Vagina (tissue), 2 donors: Measurements from ENCODE around the gene ALK.

ENCODE experiments used
- POLR2A ChIP-seq, 2 donors: fragments of 450-650 bp; IDR thresholded peaks; one replicate each; pipeline ENCODE4 v1.6.1; 2017; ENCODE audit warnings: antibody characterized with exemption in 2 of 2, mild to moderate bottlenecking in 2 of 2, moderate library complexity in 2 of 2
- POLR2AphosphoS5 ChIP-seq, 2 donors: sonication (generic); formaldehyde crosslinking; IDR thresholded peaks; one replicate each; pipeline ENCODE4 v1.9.0; 2017; ENCODE audit warnings: antibody characterized with exemption in 2 of 2, mild to moderate bottlenecking in 2 of 2, low read depth in 1 of 2; ENCODE audit not compliant: insufficient read depth in 1 of 2
- TF ChIP-seq, protein P1 (sequence below), 3 experiments: fragments of 450-650 bp in 2 of 3; fragments of 200-600 bp in 1 of 3; sonication (generic) in 1 of 3; IDR thresholded peaks; one replicate each; pipeline ENCODE4 v1.5.1; 2017 to 2019; ENCODE audit warnings: antibody characterized with exemption in 3 of 3, mild to moderate bottlenecking in 2 of 3, moderate library complexity in 2 of 3

DNA sequence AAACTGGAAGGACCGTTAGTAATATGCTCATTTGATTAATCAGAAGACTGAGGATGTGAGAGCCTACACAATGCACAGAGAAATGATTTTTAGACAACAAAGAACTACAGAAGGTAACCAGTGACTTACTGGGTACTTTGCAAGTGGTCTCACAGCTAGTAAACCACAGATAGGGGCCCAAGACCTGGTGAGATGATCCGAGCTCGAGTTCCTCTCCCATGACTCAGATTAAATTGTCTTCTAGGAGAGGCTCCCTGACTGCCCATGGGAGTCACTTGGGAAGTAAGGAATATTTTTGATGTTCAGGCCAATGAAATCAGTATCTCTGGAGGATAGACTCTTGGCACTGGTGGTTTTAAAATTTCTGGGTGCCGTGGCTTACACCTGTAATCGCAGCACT, 586.0 kb downstream of the ALK start:
- TF ChIP-seq, protein P1, sequence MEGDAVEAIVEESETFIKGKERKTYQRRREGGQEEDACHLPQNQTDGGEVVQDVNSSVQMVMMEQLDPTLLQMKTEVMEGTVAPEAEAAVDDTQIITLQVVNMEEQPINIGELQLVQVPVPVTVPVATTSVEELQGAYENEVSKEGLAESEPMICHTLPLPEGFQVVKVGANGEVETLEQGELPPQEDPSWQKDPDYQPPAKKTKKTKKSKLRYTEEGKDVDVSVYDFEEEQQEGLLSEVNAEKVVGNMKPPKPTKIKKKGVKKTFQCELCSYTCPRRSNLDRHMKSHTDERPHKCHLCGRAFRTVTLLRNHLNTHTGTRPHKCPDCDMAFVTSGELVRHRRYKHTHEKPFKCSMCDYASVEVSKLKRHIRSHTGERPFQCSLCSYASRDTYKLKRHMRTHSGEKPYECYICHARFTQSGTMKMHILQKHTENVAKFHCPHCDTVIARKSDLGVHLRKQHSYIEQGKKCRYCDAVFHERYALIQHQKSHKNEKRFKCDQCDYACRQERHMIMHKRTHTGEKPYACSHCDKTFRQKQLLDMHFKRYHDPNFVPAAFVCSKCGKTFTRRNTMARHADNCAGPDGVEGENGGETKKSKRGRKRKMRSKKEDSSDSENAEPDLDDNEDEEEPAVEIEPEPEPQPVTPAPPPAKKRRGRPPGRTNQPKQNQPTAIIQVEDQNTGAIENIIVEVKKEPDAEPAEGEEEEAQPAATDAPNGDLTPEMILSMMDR (IDR thresholded peaks at IDR 0.05), result no peak
- TF ChIP-seq POLR2A (IDR thresholded peaks at IDR 0.05), result no peak
- TF ChIP-seq POLR2AphosphoS5 (IDR thresholded peaks at IDR 0.05; ENCODE audit: insufficient read depth in 1 of 2, low read depth in 1 of 2), result no peak
